CD4-positive, alpha-beta T cell (primary cell): ENCODE results near the gene PWWP2B. TPM values are rescaled to one million over a fixed set of nuclear protein-coding genes. Genes with fewer than 3 reads are reported as not detected.

Experiments used
- ATAC-seq: fragments of 200-7000 bp; cut with Tn5 transposase; one replicate; pipeline ENCODE4 v1.10.0; 2022; ENCODE audit warnings: mild to moderate bottlenecking; ENCODE audit not compliant: poor library complexity
- CTCF ChIA-PET: fragments of 350-600 bp; sonication (Branson Sonifier 250); formaldehyde crosslinking; loops from one replicate; lab custom pipeline; 2021; ENCODE audit warnings: antibody characterized with exemption, inconsistent platforms; lab: Charles Lee
- POLR2A ChIA-PET: fragments of 350-600 bp; sonication (Branson Sonifier 250); formaldehyde crosslinking; loops from one replicate; lab custom pipeline; 2021; ENCODE audit warnings: antibody characterized with exemption, inconsistent platforms; lab: Charles Lee
- DNase-seq, 14 experiments: peaks; one replicate each; pipeline ENCODE4 v3.0.0-alpha.2; 2013 to 2020; ENCODE audit warnings: mixed read lengths in 2 of 14
- H3K27ac ChIP-seq, 2 donors: one replicate each; pipeline versions ENCODE4 v1.5.1 to v1.7.0; 2013; ENCODE audit warnings: low read length in 2 of 2, low read depth in 1 of 2, mild to moderate bottlenecking in 1 of 2
- H3K27me3 ChIP-seq, 2 experiments: 1 replicate in 1 of 2; 2 replicates in 1 of 2; pipeline versions ENCODE4 v1.6.1 to v1.7.0; 2013; ENCODE audit warnings: low read length in 2 of 2, control low read depth in 1 of 2, mild to moderate bottlenecking in 1 of 2, moderate library complexity in 1 of 2; ENCODE audit not compliant: insufficient read depth in 2 of 2, control insufficient read depth in 1 of 2
- H3K36me3 ChIP-seq: one replicate; pipeline ENCODE4 v1.6.1; 2013; ENCODE audit warnings: low read length, control low read depth; ENCODE audit not compliant: insufficient read depth
- H3K4me1 ChIP-seq: one replicate; pipeline ENCODE4 v1.6.1; 2013; ENCODE audit warnings: low read length, control low read depth; ENCODE audit not compliant: insufficient read depth
- H3K4me3 ChIP-seq: one replicate; pipeline ENCODE4 v1.5.1; 2013; ENCODE audit warnings: mild to moderate bottlenecking, low read length, moderate library complexity
- H3K9me3 ChIP-seq, 2 experiments: 1 replicate in 1 of 2; 2 replicates in 1 of 2; pipeline versions ENCODE4 v1.6.1 to v1.7.0; 2013; ENCODE audit warnings: low read length in 2 of 2, mild to moderate bottlenecking in 2 of 2, control low read depth in 1 of 2, moderate library complexity in 1 of 2; ENCODE audit not compliant: control insufficient read depth in 1 of 2, insufficient read depth in 1 of 2
- H3K27ac Mint-ChIP-seq: one replicate; pipeline ENCODE4 v1.8.0; 2020; ENCODE audit warnings: mixed read lengths
- H3K27me3 Mint-ChIP-seq: one replicate; pipeline ENCODE4 v1.8.0; 2021; ENCODE audit warnings: mixed read lengths
- H3K36me3 Mint-ChIP-seq: one replicate; pipeline ENCODE4 v1.8.0; 2021; ENCODE audit warnings: low read depth, mixed read lengths
- H3K4me1 Mint-ChIP-seq: one replicate; pipeline ENCODE4 v1.8.0; 2021; ENCODE audit warnings: low read depth, mixed read lengths
- H3K4me3 Mint-ChIP-seq: one replicate; pipeline ENCODE4 v1.8.0; 2020; ENCODE audit warnings: mild to moderate bottlenecking, mixed read lengths
- H3K9me3 Mint-ChIP-seq: one replicate; pipeline ENCODE4 v1.8.0; 2020; ENCODE audit warnings: mixed read lengths
- intact Hi-C, 2 experiments: fragments of 100-400 bp; cut with DNase I in 1 of 2; cut with micrococcal nuclease in 1 of 2; formaldehyde crosslinking; loops; one replicate each; pipeline versions ENCODE4 v1.15.1 to v1.9.0; 2023 to 2025; cut with DNase I, micrococcal nuclease
- total RNA-seq, 174 experiments: library from RNA in 2 of 174; stranded (reverse) in 2 of 174; gene quantifications; one replicate each; pipeline ENCODE4 v1.2.3 and lab custom pipeline; 2021 to 2026
- TF ChIP-seq, protein P1 (sequence below): fragments of 200-600 bp; IDR thresholded peaks from one replicate; pipeline ENCODE4 v1.8.0; 2022; ENCODE audit warnings: antibody characterized with exemption, mild to moderate bottlenecking

The PWWP2B gene
- total RNA-seq, 2 experiments from 2014 or later = 19.2 to 19.6 TPM

GRCh38 chr10:132390921-132391675 is 5.9 kb upstream of the PWWP2B start:
- Histone ChIP-seq H3K9me3 (no peaks in the 10 kb centered on the region), H3K27ac (no peak overlapping the region), H3K27me3 (no peaks in the 10 kb centered on the region), H3K4me1 (peaks cover 29% of the 10 kb centered on the region), H3K4me3 (no peak overlapping the region), H3K36me3 (no peaks in the 10 kb centered on the region)
- CTCF ChIA-PET = no interaction called here
- Mint-ChIP-seq H3K4me3 (no peak overlapping the region), H3K9me3 (no peaks in the 10 kb centered on the region), H3K27ac (no peak overlapping the region), H3K4me1 (no peaks in the 10 kb centered on the region), H3K27me3 (no peaks in the 10 kb centered on the region), H3K36me3 (no peaks in the 10 kb centered on the region)
- POLR2A ChIA-PET = interaction anchor here (1.5 kb wide), 1 partner anchor 56 kb away, joined by 5 read pairs; no protein-coding TSS in a partner anchor
- no peak for ATAC-seq
- DNase-seq = peak in 1 of 14 experiments; percentile 3
- TF ChIP-seq, protein P1, sequence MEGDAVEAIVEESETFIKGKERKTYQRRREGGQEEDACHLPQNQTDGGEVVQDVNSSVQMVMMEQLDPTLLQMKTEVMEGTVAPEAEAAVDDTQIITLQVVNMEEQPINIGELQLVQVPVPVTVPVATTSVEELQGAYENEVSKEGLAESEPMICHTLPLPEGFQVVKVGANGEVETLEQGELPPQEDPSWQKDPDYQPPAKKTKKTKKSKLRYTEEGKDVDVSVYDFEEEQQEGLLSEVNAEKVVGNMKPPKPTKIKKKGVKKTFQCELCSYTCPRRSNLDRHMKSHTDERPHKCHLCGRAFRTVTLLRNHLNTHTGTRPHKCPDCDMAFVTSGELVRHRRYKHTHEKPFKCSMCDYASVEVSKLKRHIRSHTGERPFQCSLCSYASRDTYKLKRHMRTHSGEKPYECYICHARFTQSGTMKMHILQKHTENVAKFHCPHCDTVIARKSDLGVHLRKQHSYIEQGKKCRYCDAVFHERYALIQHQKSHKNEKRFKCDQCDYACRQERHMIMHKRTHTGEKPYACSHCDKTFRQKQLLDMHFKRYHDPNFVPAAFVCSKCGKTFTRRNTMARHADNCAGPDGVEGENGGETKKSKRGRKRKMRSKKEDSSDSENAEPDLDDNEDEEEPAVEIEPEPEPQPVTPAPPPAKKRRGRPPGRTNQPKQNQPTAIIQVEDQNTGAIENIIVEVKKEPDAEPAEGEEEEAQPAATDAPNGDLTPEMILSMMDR = no peak
- intact Hi-C loops = loop anchor here (5.0 to 10.0 kb wide), 3 partner anchors 144 to 406 kb away; partner anchors contain the start of genes BNIP3 (in 1 of the 2) and INPP5A (in 1 of the 2)

DNA sequence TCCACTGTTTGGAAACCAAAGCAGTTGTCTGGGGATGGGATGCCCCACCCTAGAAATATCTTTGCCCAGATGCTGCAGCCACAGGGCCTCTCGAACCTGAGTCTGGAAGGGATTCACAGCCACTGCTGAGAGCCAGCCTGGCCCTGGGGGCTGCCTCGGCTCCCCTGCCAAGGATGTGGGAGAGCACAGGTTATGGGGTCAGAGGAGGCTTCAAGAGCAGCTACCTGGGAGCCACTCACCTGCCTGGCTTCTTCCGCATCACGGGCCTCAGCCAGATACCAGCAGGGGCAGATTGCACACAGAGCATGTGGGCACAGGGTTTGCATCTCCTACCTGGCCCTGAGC is 5.4 kb upstream of the PWWP2B start:
- H3K4me1 Mint-ChIP-seq = no peaks in the 10 kb centered on the region
- Histone ChIP-seq H3K4me3 (no peak overlapping the region), H3K4me1 (peaks cover 30% of the 10 kb centered on the region), H3K36me3 (no peaks in the 10 kb centered on the region), H3K9me3 (no peaks in the 10 kb centered on the region), H3K27me3 (no peaks in the 10 kb centered on the region), H3K27ac (no peak overlapping the region)
- no peak for ATAC-seq
- H3K27me3 Mint-ChIP-seq = no peaks in the 10 kb centered on the region
- no peaks in the 10 kb centered on the region for H3K9me3 Mint-ChIP-seq
- no peak for DNase-seq
- intact Hi-C loops = loop anchor here (5.0 to 10.0 kb wide), 3 partner anchors 143 to 407 kb away; partner anchors contain the start of genes BNIP3 (in 1 of the 2) and INPP5A (in 1 of the 2)
- no peak overlapping the region for H3K4me3 Mint-ChIP-seq
- CTCF ChIA-PET = no interaction called here
- TF ChIP-seq, protein P1 = no peak
- H3K36me3 Mint-ChIP-seq = no peaks in the 10 kb centered on the region
- peak overlapping the region; percentile 4 for H3K27ac Mint-ChIP-seq
- POLR2A ChIA-PET = interaction anchor here (1.5 kb wide), 1 partner anchor 56 kb away, joined by 5 read pairs; no protein-coding TSS in a partner anchor

DNA sequence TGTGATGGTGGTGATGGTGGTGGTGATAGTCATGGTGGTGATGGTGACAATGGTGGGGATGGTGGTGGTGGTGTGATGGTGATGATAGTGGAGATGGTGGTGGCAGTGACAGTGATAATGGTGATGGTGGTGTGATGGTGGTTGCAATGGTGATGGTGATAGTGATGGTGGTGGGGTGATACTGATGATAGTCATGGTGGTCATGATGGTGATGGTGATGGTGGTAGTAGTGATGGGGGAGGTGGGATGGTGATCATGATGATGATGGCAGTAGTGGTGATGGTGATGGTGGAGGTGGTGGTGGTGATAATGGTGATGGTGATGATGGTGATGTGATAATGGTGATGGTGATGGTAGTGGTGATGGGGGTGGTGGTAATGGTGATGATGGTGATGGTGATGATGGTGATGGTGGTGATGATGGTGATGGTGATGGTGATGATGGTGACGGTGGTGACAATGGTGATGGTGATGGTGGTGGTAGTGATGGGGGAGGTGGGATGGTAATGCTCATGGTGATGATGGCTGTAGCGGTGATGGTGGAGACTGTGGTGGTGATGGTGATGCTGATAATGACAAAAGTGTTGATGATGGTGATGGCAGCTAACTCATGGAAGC is 4.7 kb upstream of the PWWP2B start:
- no peak overlapping the region for H3K27ac ChIP-seq
- peak in 1 of 14 experiments; percentile 1 for DNase-seq
- CTCF ChIA-PET = no interaction called here

More for the DNA sequence above, 4.7 kb upstream of the PWWP2B start:
- Histone ChIP-seq H3K36me3 (no peaks in the 10 kb centered on the region), H3K4me3 (no peak overlapping the region), H3K27me3 (no peaks in the 10 kb centered on the region), H3K4me1 (peaks cover 28% of the 10 kb centered on the region), H3K9me3 (no peaks in the 10 kb centered on the region)
- TF ChIP-seq, protein P1 = no peak
- peak overlapping the region; percentile 17 for H3K4me3 Mint-ChIP-seq
- no peak for ATAC-seq
- H3K27me3 Mint-ChIP-seq = no peaks in the 10 kb centered on the region
- H3K27ac Mint-ChIP-seq = peak overlapping the region; percentile 4
- no peaks in the 10 kb centered on the region for H3K9me3 Mint-ChIP-seq
- no peaks in the 10 kb centered on the region for H3K4me1 Mint-ChIP-seq
- intact Hi-C loops = loop anchor here (5.0 to 10.0 kb wide), 3 partner anchors 143 to 407 kb away; partner anchors contain the start of genes BNIP3 (in 1 of the 2) and INPP5A (in 1 of the 2)
- no peaks in the 10 kb centered on the region for H3K36me3 Mint-ChIP-seq
- POLR2A ChIA-PET = no interaction called here
